NOMO-1 (cell line): ENCODE results near the gene SUCNR1.
"Not testable (repeated sequence)": the region's sequence is repeated elsewhere in the genome, so short reads cannot be mapped to it uniquely, and the experiment has no call there.

Experiments
- DNase-seq, 2 experiments: peaks; one replicate each; lab custom pipeline; 2025; ENCODE audit not compliant: unreplicated experiment in 2 of 2; lab: John Stamatoyannopoulos, UW

SUCNR1 gene

GRCh38 chr3:151871639-151872468, 1.6 kb upstream of the SUCNR1 start:
- peak; percentile 93 to 100 for DNase-seq

- DNase-seq, result peak; percentile 54
These were observed 636 bp downstream of the SUCNR1 start for GRCh38 chr3:151874079-151874478.

- peak; percentile 91 to 100 for DNase-seq
These were observed 2.3 kb downstream of the SUCNR1 start for GRCh38 chr3:151875759-151876158.

GRCh38 chr3:151877269-151877668, 3.8 kb downstream of the SUCNR1 start:
- no peak for DNase-seq

GRCh38 chr3:151878465-151878864, 5.0 kb downstream of the SUCNR1 start:
- DNase-seq, result no peak

- no peak for DNase-seq
These were observed 5.6 kb downstream of the SUCNR1 start for GRCh38 chr3:151879037-151879436.

- DNase-seq, result peak in 1 of 2 experiments; percentile 80
These were observed 6.4 kb downstream of the SUCNR1 start for GRCh38 chr3:151879679-151880415.

- no peak for DNase-seq
These were observed 6.9 kb downstream of the SUCNR1 start for GRCh38 chr3:151880416-151880690.

GRCh38 chr3:151881137-151881536, 7.7 kb downstream of the SUCNR1 start:
- no peak for DNase-seq

GRCh38 chr3:151885397-151885796, 12.0 kb downstream of the SUCNR1 start:
- DNase-seq, result not testable (repeated sequence)

- DNase-seq, result not testable (repeated sequence)
These were observed 14.2 kb downstream of the SUCNR1 start for GRCh38 chr3:151887450-151888211.

GRCh38 chr3:151890721-151891141, 17.3 kb downstream of the SUCNR1 start:
- peak; percentile 73 to 99 for DNase-seq

GRCh38 chr3:151891721-151892120, 18.3 kb downstream of the SUCNR1 start:
- DNase-seq, result no peak

- no peak for DNase-seq
These were observed 20.8 kb downstream of the SUCNR1 start for GRCh38 chr3:151894219-151894618.

- no peak for DNase-seq
These were observed 22.2 kb downstream of the SUCNR1 start for GRCh38 chr3:151895478-151896241.

GRCh38 chr3:151896246-151897012, 23.0 kb downstream of the SUCNR1 start:
- no peak for DNase-seq

- DNase-seq, result not testable (repeated sequence)
These were observed 24.7 kb downstream of the SUCNR1 start for GRCh38 chr3:151898121-151898520.

- DNase-seq, result peak in 1 of 2 experiments; percentile 46
These were observed 25.3 kb downstream of the SUCNR1 start for GRCh38 chr3:151898564-151899261.

GRCh38 chr3:151899996-151900395, 26.6 kb downstream of the SUCNR1 start:
- no peak for DNase-seq
